Measurements from ENCODE around the gene C1orf174. TPM values are rescaled to one million over a fixed set of nuclear protein-coding genes. Genes with fewer than 3 reads are reported as not detected.

Gene C1orf174
- total RNA-seq, 6 experiments from 2014 or later = 9.7 to 20.9 (median 11.1) TPM

DNA sequence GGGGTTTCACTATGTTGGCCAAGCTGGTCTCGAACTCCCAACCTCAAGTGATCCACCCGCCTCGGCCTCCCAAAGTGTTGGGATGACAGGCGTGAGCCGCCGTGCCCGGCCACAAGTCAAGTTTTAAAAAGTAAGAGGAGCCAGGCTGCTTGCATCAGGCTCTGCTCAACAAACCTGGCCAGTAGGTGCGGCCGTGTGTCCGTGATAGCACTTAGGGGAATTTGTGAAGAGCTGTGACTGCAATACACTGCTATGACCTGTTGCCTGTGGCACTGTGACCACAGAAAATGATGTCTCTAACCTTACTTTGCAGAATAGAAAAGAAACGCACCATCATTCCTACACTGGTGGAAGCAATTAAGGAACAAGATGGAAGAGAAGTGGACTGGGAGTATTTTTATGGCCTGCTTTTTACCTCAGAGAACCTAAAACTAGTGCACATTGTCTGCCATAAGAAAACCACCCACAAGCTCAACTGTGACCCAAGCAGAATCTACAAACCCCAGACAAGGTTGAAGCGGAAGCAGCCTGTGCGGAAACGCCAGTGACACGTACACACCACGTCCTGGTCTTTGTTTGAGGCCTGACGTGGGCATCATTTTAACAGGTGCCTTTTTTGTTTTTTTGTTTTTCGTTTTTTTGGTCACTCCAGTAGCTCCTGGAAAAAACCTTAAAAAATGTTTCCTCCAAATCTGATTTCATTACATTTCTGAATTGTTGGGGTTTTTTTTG lies 16.7 kb downstream of the C1orf174 start:
- DNase-seq (peak in 1 of 3 donors; percentile 18), ATAC-seq (no peak)
- H3K9me3 ChIP-seq = no peaks in the 10 kb centered on the region
- peaks cover 0 to 12% (median 0%) of the 10 kb centered on the region in 4 donors for H3K36me3 ChIP-seq
- 95% methylated on average over 15 of the region's 18 CpGs for WGBS (ENCODE audit: insufficient coverage, low coverage, low lambda C conversion rate, missing lambda C conversion rate)
- TF ChIP-seq, protein P1, sequence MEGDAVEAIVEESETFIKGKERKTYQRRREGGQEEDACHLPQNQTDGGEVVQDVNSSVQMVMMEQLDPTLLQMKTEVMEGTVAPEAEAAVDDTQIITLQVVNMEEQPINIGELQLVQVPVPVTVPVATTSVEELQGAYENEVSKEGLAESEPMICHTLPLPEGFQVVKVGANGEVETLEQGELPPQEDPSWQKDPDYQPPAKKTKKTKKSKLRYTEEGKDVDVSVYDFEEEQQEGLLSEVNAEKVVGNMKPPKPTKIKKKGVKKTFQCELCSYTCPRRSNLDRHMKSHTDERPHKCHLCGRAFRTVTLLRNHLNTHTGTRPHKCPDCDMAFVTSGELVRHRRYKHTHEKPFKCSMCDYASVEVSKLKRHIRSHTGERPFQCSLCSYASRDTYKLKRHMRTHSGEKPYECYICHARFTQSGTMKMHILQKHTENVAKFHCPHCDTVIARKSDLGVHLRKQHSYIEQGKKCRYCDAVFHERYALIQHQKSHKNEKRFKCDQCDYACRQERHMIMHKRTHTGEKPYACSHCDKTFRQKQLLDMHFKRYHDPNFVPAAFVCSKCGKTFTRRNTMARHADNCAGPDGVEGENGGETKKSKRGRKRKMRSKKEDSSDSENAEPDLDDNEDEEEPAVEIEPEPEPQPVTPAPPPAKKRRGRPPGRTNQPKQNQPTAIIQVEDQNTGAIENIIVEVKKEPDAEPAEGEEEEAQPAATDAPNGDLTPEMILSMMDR (IDR thresholded peaks at IDR 0.05) = no peak
- TF ChIP-seq POLR2A (IDR thresholded peaks at IDR 0.05) = no peak
- no peak overlapping the region for H3K4me3 ChIP-seq
- intact Hi-C loops (cut with DNase I) = no loop called here
- H3K27ac ChIP-seq = no peak overlapping the region
- no peaks in the 10 kb centered on the region for H3K4me1 ChIP-seq
- no peaks in the 10 kb centered on the region for H3K27me3 ChIP-seq

DNA sequence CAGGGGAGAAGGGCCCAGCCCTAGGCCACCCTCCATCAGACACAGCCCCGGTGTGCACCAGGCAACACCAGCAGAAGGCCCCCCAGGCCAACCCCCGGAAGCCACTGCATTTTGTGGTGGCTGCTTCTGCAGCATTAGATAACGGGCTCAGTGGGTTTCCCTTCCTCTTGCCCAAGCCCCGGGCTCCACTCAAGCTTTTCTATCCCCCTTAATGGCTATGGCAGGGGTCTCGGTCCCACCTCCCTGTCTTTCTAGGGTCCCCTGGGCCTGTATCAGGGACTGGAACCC lies 18.9 kb downstream of the C1orf174 start:
- WGBS (ENCODE audit: insufficient coverage, low coverage, low lambda C conversion rate, missing lambda C conversion rate) = 82% methylated on average over 3 of the region's 5 CpGs
- intact Hi-C loops (cut with DNase I) = no loop called here
- TF ChIP-seq, protein P1 (IDR thresholded peaks at IDR 0.05) = no peak
- no peak for TF ChIP-seq POLR2A (IDR thresholded peaks at IDR 0.05)
- peaks cover 0 to 5% (median 0%) of the 10 kb centered on the region in 4 donors for H3K36me3 ChIP-seq
- no peak overlapping the region for H3K4me3 ChIP-seq
- no peak for ATAC-seq
- DNase-seq = no peak
- no peak overlapping the region for H3K27ac ChIP-seq
- no peaks in the 10 kb centered on the region for H3K9me3 ChIP-seq
- no peaks in the 10 kb centered on the region for H3K27me3 ChIP-seq
- H3K4me1 ChIP-seq = no peaks in the 10 kb centered on the region

DNA sequence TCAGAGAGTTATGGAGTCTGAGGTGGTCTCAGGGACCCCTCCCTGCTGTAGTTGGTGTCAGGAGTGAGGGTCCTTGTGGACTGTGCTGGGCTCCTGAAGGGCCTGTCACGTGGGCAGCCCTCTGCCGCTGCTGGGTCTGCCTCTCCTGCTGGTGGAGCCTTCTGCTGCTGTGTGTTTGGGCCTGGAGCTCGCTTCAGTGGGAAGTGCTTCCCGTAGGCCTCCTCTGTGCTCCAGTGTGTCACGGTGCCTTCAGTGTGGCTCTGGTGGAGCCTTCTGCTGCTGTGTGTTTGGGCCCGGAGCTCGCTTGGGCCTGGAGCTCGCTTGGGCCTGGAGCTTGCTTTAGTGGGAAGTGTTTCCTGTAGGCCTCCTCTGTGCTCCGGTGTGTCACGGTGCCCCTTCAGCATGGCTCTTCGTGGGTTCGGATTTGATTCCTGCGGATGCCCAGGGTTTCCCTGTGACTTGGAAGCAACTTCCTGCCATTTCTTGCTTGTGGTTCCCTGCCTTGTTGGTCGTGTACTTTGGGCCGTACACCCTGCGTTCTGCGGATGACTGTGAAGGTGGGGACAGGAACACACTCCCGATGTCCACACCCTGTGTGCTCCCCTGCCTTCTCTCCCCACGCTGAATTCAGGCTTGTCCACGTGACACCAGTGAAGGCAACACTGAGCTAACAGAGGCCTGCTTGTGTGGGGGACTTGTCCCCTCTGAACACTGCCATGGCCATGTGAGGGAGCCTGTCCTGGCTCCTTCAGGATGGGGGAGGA lies 19.5 kb downstream of the C1orf174 start:
- H3K27ac ChIP-seq = peak overlapping the region in 1 of 3 donors; percentile 12
- intact Hi-C loops (cut with DNase I) = no loop called here
- TF ChIP-seq, protein P1 (IDR thresholded peaks at IDR 0.05) = no peak
- TF ChIP-seq POLR2A (IDR thresholded peaks at IDR 0.05) = no peak
- H3K9me3 ChIP-seq = no peaks in the 10 kb centered on the region
- DNase-seq = peak in 1 of 3 donors; percentile 36
- H3K4me3 ChIP-seq = no peak overlapping the region
- no peaks in the 10 kb centered on the region for H3K36me3 ChIP-seq
- no peaks in the 10 kb centered on the region for H3K27me3 ChIP-seq
- WGBS (ENCODE audit: insufficient coverage, low coverage, low lambda C conversion rate, missing lambda C conversion rate) = no CpG with 5 or more reads among the region's 20 CpGs
- no peaks in the 10 kb centered on the region for H3K4me1 ChIP-seq
- ATAC-seq = peak in 3 of 4 donors; percentile 20 to 73 (median 68)

DNA sequence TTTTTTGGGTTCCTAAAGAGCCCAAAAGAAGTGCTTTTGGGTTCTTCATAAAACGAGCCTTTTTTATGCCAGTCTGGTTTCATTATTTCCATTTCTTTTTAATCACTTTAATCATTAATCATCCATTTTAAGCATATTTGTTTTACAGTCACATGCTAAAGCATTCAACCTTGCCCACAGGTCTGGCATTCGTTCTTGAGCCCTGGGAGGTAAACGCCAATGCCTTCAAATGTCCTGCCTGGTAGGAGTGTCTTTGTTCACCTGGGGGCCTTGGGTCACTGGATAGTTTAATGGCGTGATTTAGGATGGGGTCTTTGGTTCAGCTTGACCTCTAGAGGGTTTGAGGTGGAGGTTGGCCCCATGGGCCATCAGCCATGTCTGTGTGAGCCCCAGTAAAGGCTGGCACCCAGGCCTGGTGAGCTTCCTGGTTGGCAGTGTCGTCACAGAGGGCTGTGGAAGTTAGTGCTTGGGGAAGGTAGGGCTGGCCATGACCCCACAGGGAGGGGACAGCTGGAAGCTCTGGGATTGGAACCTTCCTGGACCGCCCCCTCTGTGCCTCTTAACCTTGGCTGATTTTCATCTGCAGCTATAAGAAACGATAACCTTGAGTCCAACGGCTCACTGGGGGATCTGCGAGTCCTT lies 20.2 kb downstream of the C1orf174 start:
- H3K36me3 ChIP-seq = peaks cover 0 to 5% (median 0%) of the 10 kb centered on the region in 4 donors
- peak overlapping the region in 1 of 3 donors; percentile 12 for H3K27ac ChIP-seq
- no peaks in the 10 kb centered on the region for H3K4me1 ChIP-seq
- intact Hi-C loops (cut with DNase I) = no loop called here
- no peak overlapping the region for H3K4me3 ChIP-seq
- TF ChIP-seq, protein P1 (IDR thresholded peaks at IDR 0.05) = no peak
- TF ChIP-seq POLR2A (IDR thresholded peaks at IDR 0.05) = no peak
- ATAC-seq (peak; percentile 52 to 95 (median 81)), DNase-seq (peak; percentile 56 to 68 (median 64))
- no peaks in the 10 kb centered on the region for H3K9me3 ChIP-seq
- 34% methylated on average over 4 of the region's 9 CpGs for WGBS (ENCODE audit: insufficient coverage, low coverage, low lambda C conversion rate, missing lambda C conversion rate)
- no peaks in the 10 kb centered on the region for H3K27me3 ChIP-seq
